ENCODE measurements around the gene IPO5.
"Not testable (repeated sequence)": the region's sequence is repeated elsewhere in the genome, so short reads cannot be mapped to it uniquely, and the experiment has no call there.

Gene IPO5

DNA sequence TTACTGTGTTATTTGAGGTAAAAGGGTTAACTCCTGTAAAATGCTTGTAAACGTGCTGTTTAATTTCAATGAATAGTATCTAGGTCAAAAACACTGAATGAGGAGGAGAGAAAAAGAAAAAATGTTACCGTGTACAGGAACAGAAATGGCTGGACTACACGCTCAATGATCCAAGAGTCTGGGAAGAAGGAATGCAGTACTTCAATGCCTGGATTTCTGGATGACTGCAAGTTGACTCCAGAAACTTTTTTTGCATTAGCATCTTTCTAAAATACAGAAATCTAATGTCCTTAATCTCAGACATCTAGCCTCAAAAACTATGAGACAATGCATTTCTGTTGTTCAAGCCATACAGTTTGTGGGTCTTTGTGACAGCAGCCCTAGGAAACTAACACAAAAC is 17.4 kb upstream of the IPO5 start:
- Mint-ChIP-seq H3K27ac (no peak overlapping the region), H3K4me1 (no peaks in the 10 kb centered on the region), H3K36me3 (no peaks in the 10 kb centered on the region), H3K9me3 (no peaks in the 10 kb centered on the region), H3K27me3 (peaks cover 9% of the 10 kb centered on the region), H3K4me3 (no peak overlapping the region)
- DNase-seq, result no peak
- CTCF ChIA-PET, result no interaction called here

DNA sequence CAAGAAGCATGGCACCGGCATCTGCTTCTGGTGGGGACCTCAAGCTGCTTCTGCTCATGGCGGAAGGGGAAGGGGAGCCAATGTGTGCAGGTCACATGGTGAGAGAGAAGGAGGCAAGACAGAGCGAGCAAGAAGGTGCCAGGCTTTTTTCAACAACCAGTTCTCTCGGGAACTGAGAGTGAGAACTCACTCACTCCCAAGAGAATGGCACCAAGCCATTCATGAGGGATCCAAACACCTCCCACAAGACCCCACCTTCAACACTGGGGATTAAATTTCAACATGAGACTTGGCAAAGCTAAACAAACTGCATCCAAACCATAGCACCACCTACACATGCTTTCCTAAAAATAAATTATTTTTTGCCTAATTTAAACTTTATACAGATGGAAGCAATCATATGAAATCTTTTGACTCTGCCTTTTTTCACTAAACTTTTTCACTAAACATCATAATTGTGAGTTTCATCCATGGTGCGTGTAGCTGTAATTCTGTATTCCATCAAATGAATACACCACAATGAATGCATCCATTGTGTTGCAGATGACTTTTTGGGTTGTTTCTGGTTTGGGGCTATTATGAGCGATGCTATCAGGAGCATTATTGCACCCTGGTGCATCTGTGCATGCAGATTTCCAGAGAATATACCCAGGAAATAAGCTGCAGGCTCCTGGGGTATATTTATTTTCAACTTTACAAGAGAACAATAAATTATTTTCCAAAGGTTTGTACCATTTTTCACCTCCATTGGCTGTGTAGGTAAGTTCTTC is 14.6 kb upstream of the IPO5 start:
- no peak overlapping the region for H3K4me3 Mint-ChIP-seq
- H3K9me3 Mint-ChIP-seq, result no peaks in the 10 kb centered on the region
- H3K27me3 Mint-ChIP-seq, result peaks cover 9% of the 10 kb centered on the region
- no peak for DNase-seq
- H3K4me1 Mint-ChIP-seq, result no peaks in the 10 kb centered on the region
- CTCF ChIA-PET, result no interaction called here
- H3K27ac Mint-ChIP-seq, result no peak overlapping the region
- H3K36me3 Mint-ChIP-seq, result no peaks in the 10 kb centered on the region

DNA sequence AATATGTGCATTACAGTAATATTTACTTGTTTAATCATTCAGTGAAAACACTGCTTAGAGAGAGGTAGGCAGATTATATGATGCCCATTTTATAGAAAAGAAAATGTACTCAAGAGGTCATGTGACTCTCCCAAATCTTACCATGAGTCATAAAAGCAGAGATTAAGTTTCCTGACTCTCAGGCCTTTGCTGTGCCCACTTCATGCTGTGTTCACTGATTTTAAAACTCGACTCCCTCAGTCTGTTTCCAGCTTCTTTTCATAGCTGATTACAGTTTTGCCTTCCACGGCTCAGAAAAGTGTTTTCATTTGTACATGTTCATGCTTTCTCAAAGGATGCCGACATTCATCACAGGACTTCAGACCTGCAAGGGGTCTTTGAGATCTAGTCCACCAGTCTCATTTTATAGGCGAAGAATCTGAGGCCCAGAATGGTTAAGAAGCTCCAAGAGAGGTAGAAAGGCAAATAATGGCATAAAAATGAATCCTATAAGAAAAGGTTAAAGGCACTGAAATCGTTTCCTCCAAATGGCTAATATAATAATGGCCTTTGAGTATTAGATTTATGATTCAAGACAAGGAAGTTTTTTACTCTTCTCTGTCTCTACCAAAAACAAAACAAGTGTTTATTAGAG is 9.0 kb upstream of the IPO5 start:
- Mint-ChIP-seq H3K4me3 (no peak overlapping the region), H3K27me3 (no peaks in the 10 kb centered on the region), H3K36me3 (no peaks in the 10 kb centered on the region), H3K4me1 (no peaks in the 10 kb centered on the region), H3K27ac (no peak overlapping the region), H3K9me3 (no peaks in the 10 kb centered on the region)
- DNase-seq, result no peak
- CTCF ChIA-PET, result no interaction called here

DNA sequence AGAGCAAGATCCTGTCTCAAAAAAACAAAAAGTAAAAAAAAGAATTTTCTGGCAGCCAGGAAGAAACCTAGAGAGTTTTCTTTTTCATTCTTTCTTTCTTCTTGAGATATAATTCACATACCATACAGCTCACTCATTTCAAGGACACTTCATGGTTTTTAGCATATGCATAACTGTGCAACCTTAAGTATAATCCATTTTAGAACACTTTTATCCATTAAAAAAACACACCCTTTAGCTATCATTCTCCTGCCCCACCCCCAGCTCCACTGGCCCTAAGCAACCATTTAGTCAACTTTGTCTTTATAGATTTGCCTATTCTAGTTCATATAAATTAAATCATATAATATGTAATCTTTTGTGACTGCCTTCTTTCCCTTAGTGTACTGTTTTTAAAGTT is 8.1 kb upstream of the IPO5 start:
- H3K4me3 Mint-ChIP-seq, result no peak overlapping the region
- H3K9me3 Mint-ChIP-seq, result no peaks in the 10 kb centered on the region
- no peaks in the 10 kb centered on the region for H3K36me3 Mint-ChIP-seq
- no peak for DNase-seq
- H3K27ac Mint-ChIP-seq, result no peak overlapping the region
- CTCF ChIA-PET, result no interaction called here
- no peaks in the 10 kb centered on the region for H3K4me1 Mint-ChIP-seq
- no peaks in the 10 kb centered on the region for H3K27me3 Mint-ChIP-seq

DNA sequence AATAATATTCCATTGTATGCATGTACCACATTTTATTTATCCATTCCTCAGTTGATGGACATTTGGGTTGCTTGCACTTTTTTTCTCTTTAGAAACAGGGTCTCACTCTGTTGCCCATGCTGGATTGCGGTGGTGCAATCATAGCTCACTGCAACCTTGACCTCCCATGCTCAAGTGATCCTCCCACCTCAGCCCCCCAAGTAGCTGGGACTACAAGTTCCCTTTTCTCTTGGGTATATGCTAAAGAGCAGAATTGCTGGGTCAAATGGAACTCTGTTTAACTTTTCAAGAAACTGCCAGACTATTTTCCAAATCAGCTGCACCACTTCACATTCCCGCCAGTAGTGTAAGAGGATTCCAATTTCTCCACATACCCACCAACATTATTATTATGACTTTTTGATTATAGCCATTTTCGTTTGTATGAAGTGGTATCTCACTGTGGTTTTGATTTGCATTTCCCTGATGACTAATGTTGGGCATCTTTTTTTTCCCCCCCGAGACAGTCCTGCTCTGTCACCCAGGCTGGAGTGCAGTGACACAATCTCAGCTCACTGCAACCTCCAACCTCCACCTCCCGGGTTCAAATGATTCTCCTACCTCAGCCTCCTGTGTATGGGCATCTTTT is 7.6 kb upstream of the IPO5 start:
- Mint-ChIP-seq H3K27me3 (no peaks in the 10 kb centered on the region), H3K4me1 (no peaks in the 10 kb centered on the region)
- CTCF ChIA-PET, result no interaction called here

DNA sequence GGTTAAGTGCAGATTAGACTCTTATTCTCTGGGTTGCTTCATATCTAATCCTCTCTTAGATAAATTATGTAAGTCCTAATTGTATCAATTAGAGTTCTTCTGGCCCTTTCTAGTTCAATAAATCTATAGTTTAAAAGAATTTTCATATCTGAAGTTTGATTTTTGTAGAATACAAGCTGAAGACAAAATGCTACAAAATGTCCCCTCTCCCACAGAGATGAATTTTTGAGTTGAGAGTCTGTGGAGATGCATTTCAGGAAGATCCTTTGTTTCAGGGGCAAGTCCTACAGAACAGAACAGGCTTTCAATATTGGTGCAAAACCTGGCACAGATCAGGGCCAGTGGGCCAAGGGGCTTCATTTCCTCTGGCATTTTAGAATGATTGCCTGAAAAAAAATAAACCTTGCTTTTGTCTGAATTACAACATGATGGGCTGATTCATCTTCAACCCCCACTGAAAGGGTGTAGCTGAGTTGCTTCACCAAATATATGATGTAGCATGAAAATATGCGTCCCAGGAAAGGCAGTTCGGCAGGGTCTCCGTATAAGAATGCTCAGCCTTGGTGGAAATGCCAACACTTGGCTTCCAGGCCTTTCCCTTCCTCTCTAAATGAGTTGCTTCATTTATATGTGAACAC is 6.4 kb upstream of the IPO5 start:
- no peaks in the 10 kb centered on the region for H3K4me1 Mint-ChIP-seq
- H3K9me3 Mint-ChIP-seq, result no peaks in the 10 kb centered on the region
- no peak overlapping the region for H3K4me3 Mint-ChIP-seq
- no peaks in the 10 kb centered on the region for H3K36me3 Mint-ChIP-seq
- H3K27me3 Mint-ChIP-seq, result no peaks in the 10 kb centered on the region
- CTCF ChIA-PET, result no interaction called here
- no peak overlapping the region for H3K27ac Mint-ChIP-seq
- DNase-seq, result no peak

More for the DNA sequence above, 7.6 kb upstream of the IPO5 start:
- no peaks in the 10 kb centered on the region for H3K36me3 Mint-ChIP-seq
- DNase-seq, result no peak
- H3K4me3 Mint-ChIP-seq, result no peak overlapping the region
- no peak overlapping the region for H3K27ac Mint-ChIP-seq
- H3K9me3 Mint-ChIP-seq, result no peaks in the 10 kb centered on the region

DNA sequence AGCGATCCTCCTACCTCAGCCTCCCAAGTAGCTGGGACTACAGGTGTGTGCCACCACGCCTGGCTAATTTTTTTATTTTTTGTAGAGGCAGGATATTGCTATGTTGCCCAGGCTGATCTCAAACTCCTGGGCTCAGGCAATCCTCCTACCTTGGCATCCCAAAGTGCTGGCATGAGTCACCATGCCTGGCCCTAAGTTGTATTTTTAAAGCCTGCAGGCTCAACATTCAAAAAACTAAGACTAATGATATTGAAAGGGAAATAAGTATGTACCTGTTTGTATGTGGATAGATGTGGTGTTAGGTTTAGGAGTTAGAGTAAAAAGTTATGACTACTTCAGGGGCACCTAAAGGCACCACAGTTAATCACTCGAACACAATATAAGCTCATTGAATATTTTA is 5.4 kb upstream of the IPO5 start:
- CTCF ChIA-PET, result no interaction called here
- Mint-ChIP-seq H3K4me1 (no peaks in the 10 kb centered on the region), H3K9me3 (no peaks in the 10 kb centered on the region), H3K27ac (no peak overlapping the region), H3K36me3 (no peaks in the 10 kb centered on the region), H3K4me3 (no peak overlapping the region), H3K27me3 (no peaks in the 10 kb centered on the region)
- DNase-seq, result no peak

DNA sequence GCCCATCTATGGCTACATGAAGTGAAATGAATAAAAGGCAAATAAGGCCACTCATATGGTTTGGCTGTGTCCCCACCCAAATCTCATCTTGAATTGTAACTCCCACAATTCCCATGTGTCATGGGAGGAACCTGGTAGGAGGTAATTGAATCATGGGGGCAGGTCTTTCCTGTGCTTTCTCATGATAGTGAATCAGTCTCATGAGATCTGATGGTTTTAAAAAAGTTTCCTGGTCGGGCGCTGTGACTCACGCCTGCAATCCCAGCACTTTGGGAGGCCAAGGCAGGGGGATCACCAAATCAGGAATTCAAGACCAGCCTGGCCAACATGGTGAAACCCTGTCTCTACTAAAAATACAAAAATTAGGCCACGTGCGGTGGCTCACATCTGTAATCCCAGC is 4.2 kb upstream of the IPO5 start:
- H3K4me1 Mint-ChIP-seq, H3K27me3 Mint-ChIP-seq, CTCF ChIA-PET, DNase-seq, H3K36me3 Mint-ChIP-seq, H3K27ac Mint-ChIP-seq, H3K4me3 Mint-ChIP-seq, H3K9me3 Mint-ChIP-seq: not testable (repeated sequence)

DNA sequence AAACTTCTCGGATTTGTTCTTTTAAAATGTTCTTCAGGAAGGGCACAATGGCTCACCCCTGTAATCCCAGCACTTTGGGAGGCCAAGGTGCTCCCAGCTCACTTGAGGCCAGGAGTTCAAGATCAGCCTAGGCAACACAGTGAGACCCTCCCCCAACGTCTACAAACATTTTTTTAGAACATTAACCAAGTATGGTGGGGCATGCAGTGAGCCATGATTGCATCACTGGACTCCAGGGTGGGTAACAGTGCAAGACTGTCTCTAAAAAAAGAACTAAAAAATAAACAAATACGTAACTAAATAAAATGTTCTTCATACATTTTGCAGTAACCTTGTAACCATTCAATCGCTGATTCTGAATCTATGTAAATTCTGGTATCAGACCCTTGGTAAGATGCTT is 2.1 kb upstream of the IPO5 start:
- CTCF ChIA-PET, result no interaction called here
- Mint-ChIP-seq H3K9me3 (no peaks in the 10 kb centered on the region), H3K4me1 (no peaks in the 10 kb centered on the region), H3K36me3 (no peaks in the 10 kb centered on the region), H3K27me3 (peaks cover 8% of the 10 kb centered on the region), H3K4me3 (no peak overlapping the region), H3K27ac (no peak overlapping the region)
- DNase-seq, result no peak

DNA sequence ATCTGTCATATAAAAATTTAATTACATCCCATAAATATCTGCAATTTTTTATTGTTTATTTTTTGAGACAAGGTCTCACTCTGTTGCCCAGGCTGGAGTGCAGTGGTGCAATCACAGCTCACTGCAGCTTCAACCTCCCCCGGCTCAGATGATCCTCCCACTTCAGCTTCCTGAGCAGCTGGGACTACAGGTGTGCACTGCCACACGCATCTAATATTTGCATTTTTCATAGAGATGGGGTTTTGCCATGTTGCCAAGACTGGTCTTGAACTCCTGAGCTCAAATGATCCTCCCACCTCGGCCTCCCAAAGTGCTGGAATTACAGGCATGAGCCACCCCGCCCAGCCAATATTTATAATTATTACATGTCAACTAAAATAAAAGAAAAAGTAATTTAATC is 644 bp upstream of the IPO5 start:
- CTCF ChIA-PET, result interaction anchor here (0.7 kb wide), 1 partner anchor 34 kb away, joined by 3 read pairs; no protein-coding TSS in a partner anchor
- H3K4me3 Mint-ChIP-seq, H3K4me1 Mint-ChIP-seq, H3K9me3 Mint-ChIP-seq, H3K27ac Mint-ChIP-seq, DNase-seq, H3K36me3 Mint-ChIP-seq, H3K27me3 Mint-ChIP-seq: not testable (repeated sequence)

DNA sequence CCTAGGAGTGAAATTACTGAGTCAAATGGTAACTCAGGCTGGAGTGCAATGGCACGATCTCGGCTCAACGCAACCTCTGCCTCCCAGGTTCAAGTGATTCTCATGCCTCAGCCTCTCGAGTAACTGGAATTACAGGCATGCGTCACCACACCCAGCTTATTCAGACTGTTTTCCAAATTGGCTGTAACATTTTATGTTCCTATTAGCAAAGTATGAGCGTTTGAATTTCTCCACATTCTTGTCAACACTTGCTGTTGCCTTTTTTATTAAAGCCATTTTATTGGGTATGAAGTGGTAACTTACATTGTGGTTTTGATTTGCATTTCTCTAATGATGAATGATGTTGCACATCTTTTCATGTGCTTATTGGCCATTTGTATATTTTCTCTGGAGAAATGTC is 7.9 kb downstream of the IPO5 start:
- H3K4me3 Mint-ChIP-seq, result no peak overlapping the region
- H3K9me3 Mint-ChIP-seq, result no peaks in the 10 kb centered on the region
- CTCF ChIA-PET, result no interaction called here
- H3K27me3 Mint-ChIP-seq, result peaks cover 8% of the 10 kb centered on the region
- no peaks in the 10 kb centered on the region for H3K4me1 Mint-ChIP-seq
- H3K27ac Mint-ChIP-seq, result no peak overlapping the region
- no peak for DNase-seq
- H3K36me3 Mint-ChIP-seq, result no peaks in the 10 kb centered on the region

DNA sequence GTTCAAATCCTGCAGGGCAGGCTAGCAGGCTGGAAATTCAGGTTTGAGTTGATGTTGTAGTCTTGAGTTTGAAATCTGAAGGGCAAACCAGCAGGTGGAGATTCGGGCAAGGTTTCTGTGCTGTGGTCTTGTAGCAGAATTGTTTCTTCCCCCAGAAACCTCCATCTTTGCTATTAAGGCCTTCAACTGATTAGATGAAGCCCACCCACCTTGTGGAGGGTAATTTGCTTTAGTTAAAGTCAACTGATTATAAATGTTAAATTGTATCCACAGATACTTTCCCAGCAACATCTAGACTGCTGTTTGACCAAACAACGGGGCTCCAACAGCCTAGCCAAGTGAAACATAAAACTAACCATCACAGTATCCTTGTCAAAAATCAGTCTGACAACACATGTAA is 9.4 kb downstream of the IPO5 start:
- no peak overlapping the region for H3K27ac Mint-ChIP-seq
- no peaks in the 10 kb centered on the region for H3K9me3 Mint-ChIP-seq
- H3K4me1 Mint-ChIP-seq, result no peaks in the 10 kb centered on the region
- H3K4me3 Mint-ChIP-seq, result no peak overlapping the region
- peaks cover 13% of the 10 kb centered on the region for H3K27me3 Mint-ChIP-seq
- CTCF ChIA-PET, result no interaction called here
- H3K36me3 Mint-ChIP-seq, result no peaks in the 10 kb centered on the region
- DNase-seq, result no peak

DNA sequence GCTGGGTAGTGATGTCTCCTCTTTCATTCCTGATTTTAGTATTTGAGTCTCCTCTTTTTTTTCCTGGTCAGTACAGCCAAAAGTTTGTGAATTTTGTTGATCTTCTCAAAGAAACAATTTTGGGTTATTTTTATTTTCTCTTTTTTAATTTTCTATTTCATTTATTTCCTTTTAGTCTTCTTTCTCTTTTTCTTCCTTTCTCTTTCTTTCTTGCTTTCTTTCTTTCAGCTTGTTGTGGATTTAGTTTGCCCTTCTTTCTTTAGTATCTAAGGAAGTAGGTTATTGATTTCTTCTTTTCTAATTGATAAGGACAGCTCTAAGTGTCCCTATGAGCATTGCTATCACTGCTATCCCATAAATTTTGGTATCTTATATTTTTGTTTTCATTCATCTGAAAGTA is 13.8 kb downstream of the IPO5 start:
- Mint-ChIP-seq H3K36me3 (no peaks in the 10 kb centered on the region), H3K4me1 (no peaks in the 10 kb centered on the region), H3K27ac (no peak overlapping the region), H3K9me3 (no peaks in the 10 kb centered on the region), H3K4me3 (no peak overlapping the region), H3K27me3 (peaks cover 14% of the 10 kb centered on the region)
- no peak for DNase-seq
- CTCF ChIA-PET, result no interaction called here

DNA sequence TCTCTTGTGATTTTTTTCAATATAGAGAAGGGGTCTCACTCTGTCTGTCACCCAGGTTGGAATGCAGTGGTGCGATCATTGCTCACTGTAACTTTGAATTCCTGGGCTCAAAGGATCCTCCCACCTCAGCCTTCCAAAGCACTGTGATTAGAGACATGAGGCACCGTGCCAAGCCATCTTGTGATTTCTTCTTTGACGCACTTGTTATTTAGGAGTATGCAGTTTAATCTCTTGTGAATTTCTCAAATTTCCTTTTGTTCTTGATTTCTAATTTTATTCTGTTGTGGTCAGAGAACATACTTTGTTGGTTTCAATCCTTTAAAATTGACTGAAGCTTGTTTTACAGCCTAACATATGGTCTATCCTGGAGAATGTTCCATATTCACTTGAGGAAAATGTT is 14.5 kb downstream of the IPO5 start:
- H3K27ac Mint-ChIP-seq, result no peak overlapping the region
- H3K27me3 Mint-ChIP-seq, result peaks cover 10% of the 10 kb centered on the region
- no peaks in the 10 kb centered on the region for H3K9me3 Mint-ChIP-seq
- no peaks in the 10 kb centered on the region for H3K36me3 Mint-ChIP-seq
- H3K4me3 Mint-ChIP-seq, result no peak overlapping the region
- no peak for DNase-seq
- no peaks in the 10 kb centered on the region for H3K4me1 Mint-ChIP-seq
- CTCF ChIA-PET, result no interaction called here

DNA sequence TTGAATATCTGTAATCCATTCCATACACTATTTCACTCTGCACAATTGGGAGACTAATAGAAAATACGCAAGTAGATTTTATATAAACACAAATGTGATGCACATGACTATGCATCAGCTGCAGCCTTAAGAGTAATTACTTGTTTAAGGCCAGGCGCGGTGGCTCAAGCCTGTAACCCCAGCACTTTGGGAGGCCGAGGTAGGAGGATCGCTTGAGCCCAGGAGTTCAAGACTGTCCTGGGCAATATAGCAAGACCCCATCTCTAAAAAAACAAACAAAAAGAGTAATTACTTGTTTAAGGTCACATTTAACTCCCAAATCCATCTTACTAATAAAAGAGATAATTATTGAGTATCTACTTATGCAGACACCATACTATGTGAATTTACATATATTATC is 18.0 kb downstream of the IPO5 start:
- no peaks in the 10 kb centered on the region for H3K36me3 Mint-ChIP-seq
- peaks cover 6% of the 10 kb centered on the region for H3K27me3 Mint-ChIP-seq
- H3K4me1 Mint-ChIP-seq, result peaks cover 13% of the 10 kb centered on the region
- H3K4me3 Mint-ChIP-seq, result no peak overlapping the region
- H3K9me3 Mint-ChIP-seq, result no peaks in the 10 kb centered on the region
- no peak for DNase-seq
- CTCF ChIA-PET, result no interaction called here
- no peak overlapping the region for H3K27ac Mint-ChIP-seq

Measured in activated naive CD4-positive, alpha-beta T cell treated with anti-CD3 and anti-CD28 coated beads, Interleukin-2, amount 10 ng/mL, durations not matched to agents 7 days and 5 days (primary cell).